ENCODE results near the gene BLM. TPM values are rescaled to one million over a fixed set of nuclear protein-coding genes. Genes with fewer than 3 reads are reported as not detected.

The BLM gene
- total and polyA plus RNA-seq, 2 of the 8 experiments (the other 6 are each of a cell fraction or from before 2014, with no cell fraction given) = 15.2 to 46.7 TPM

GRCh38 chr15:90863987-90864386 lies 146.8 kb downstream of the BLM start (continued):
- TF ChIP-seq PHF8 (conservative IDR thresholded peaks at IDR 0.05; ENCODE audit: low read depth, low read length) (no peak), EGR1 (IDR thresholded peaks at IDR 0.05; ENCODE audit: borderline replicate concordance, low read depth, low read length) (no peak), EP300 (IDR thresholded peaks at IDR 0.05; ENCODE audit: borderline replicate concordance in 1 of 2, low read depth in 2 of 2, low read length in 2 of 2) (no peak), ASH2L (IDR thresholded peaks at IDR 0.05; ENCODE audit: low read length) (no peak), TCF12 (IDR thresholded peaks at IDR 0.05; ENCODE audit: low read depth, low read length) (no peak)

Measured in H1 (cell line).